Nephron (organoid): ENCODE data around the gene DLG5.

Experiments used
- H3K27ac Mint-ChIP-seq, 3 experiments: 2 replicates each; pipeline ENCODE4 v1.8.0; 2020; ENCODE audit warnings: mixed read lengths in 3 of 3, mild to moderate bottlenecking in 2 of 3, moderate library complexity in 1 of 3
- H3K27me3 Mint-ChIP-seq: 2 replicates; pipeline ENCODE4 v1.8.0; 2021; ENCODE audit warnings: low read depth, mild to moderate bottlenecking, moderate library complexity, mixed read lengths
- H3K36me3 Mint-ChIP-seq: 2 replicates; pipeline ENCODE4 v1.8.0; 2020; ENCODE audit warnings: low read depth, mixed read lengths
- H3K4me1 Mint-ChIP-seq: 2 replicates; pipeline ENCODE4 v1.8.0; 2020; ENCODE audit warnings: mixed read lengths
- H3K4me3 Mint-ChIP-seq, 3 experiments: 2 replicates each; pipeline ENCODE4 v1.8.0; 2020; ENCODE audit warnings: mild to moderate bottlenecking in 3 of 3, mixed read lengths in 3 of 3, moderate library complexity in 2 of 3
- H3K9me3 Mint-ChIP-seq: 2 replicates; pipeline ENCODE4 v1.8.0; 2020; ENCODE audit warnings: mixed read lengths
- TF ChIP-seq, protein P1 (sequence below), 3 experiments: fragments of 200-600 bp; sonication (generic); IDR thresholded peaks; one replicate each; pipeline ENCODE4 v1.5.0; 2021; ENCODE audit warnings: antibody characterized with exemption in 3 of 3; ENCODE audit not compliant: unreplicated experiment in 3 of 3

DLG5 gene

DNA sequence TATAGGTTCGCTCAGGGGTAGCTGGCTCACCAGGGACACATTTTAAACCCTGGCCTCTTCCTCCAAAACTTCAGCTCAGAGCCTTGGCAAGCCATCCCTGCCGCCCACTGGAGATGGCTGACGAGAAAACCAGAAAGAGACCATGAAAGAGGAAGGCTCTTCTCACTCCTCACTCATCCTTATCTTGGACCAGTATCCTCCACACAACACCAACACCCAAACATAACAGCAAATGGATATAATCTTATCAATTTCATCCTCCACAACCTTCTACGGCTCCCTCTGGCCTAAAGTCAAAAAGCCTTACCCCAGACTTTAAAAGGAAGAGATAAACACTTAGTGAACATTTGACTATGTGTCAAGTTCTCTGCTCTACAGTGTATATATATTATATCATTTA is 26.9 kb downstream of the DLG5 start:
- TF ChIP-seq, protein P1, sequence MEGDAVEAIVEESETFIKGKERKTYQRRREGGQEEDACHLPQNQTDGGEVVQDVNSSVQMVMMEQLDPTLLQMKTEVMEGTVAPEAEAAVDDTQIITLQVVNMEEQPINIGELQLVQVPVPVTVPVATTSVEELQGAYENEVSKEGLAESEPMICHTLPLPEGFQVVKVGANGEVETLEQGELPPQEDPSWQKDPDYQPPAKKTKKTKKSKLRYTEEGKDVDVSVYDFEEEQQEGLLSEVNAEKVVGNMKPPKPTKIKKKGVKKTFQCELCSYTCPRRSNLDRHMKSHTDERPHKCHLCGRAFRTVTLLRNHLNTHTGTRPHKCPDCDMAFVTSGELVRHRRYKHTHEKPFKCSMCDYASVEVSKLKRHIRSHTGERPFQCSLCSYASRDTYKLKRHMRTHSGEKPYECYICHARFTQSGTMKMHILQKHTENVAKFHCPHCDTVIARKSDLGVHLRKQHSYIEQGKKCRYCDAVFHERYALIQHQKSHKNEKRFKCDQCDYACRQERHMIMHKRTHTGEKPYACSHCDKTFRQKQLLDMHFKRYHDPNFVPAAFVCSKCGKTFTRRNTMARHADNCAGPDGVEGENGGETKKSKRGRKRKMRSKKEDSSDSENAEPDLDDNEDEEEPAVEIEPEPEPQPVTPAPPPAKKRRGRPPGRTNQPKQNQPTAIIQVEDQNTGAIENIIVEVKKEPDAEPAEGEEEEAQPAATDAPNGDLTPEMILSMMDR (IDR thresholded peaks at IDR 0.05; ENCODE audit: unreplicated experiment in 3 of 3): no peak
- H3K27me3 Mint-ChIP-seq: no peaks in the 10 kb centered on the region

DNA sequence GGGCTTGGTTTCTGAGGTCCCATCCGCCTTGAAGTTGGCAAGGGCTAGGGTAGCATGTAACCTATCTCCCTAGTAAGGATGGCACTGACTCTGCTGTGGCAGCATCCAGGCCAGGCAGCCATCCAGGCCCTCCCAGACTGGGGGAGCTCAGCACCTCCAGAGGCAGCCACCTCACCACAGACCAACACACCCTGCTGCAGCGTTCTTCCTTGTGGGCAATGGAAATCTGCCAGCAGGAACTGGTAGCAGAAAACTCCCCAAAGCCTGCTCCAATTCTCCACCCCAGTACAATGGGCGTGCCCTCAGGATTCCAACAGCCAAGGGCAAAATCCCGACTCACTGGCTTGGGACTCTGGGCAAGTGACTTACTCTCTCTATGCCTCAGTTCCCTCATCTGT is 27.5 kb downstream of the DLG5 start:
- no peaks in the 10 kb centered on the region for H3K9me3 Mint-ChIP-seq
- no peak overlapping the region for H3K4me3 Mint-ChIP-seq
- peaks cover 11% of the 10 kb centered on the region for H3K36me3 Mint-ChIP-seq
- peaks cover 20% of the 10 kb centered on the region for H3K4me1 Mint-ChIP-seq
- H3K27ac Mint-ChIP-seq: peak overlapping the region in 1 of 3 experiments; percentile 1
- TF ChIP-seq, protein P1 (IDR thresholded peaks at IDR 0.05; ENCODE audit: unreplicated experiment in 3 of 3): no peak
- no peaks in the 10 kb centered on the region for H3K27me3 Mint-ChIP-seq

More for the DNA sequence above, 26.9 kb downstream of the DLG5 start:
- no peaks in the 10 kb centered on the region for H3K9me3 Mint-ChIP-seq
- H3K4me3 Mint-ChIP-seq: no peak overlapping the region
- H3K4me1 Mint-ChIP-seq: peaks cover 20% of the 10 kb centered on the region
- H3K27ac Mint-ChIP-seq: peak overlapping the region in 1 of 3 experiments; percentile 1
- peaks cover 16% of the 10 kb centered on the region for H3K36me3 Mint-ChIP-seq

DNA sequence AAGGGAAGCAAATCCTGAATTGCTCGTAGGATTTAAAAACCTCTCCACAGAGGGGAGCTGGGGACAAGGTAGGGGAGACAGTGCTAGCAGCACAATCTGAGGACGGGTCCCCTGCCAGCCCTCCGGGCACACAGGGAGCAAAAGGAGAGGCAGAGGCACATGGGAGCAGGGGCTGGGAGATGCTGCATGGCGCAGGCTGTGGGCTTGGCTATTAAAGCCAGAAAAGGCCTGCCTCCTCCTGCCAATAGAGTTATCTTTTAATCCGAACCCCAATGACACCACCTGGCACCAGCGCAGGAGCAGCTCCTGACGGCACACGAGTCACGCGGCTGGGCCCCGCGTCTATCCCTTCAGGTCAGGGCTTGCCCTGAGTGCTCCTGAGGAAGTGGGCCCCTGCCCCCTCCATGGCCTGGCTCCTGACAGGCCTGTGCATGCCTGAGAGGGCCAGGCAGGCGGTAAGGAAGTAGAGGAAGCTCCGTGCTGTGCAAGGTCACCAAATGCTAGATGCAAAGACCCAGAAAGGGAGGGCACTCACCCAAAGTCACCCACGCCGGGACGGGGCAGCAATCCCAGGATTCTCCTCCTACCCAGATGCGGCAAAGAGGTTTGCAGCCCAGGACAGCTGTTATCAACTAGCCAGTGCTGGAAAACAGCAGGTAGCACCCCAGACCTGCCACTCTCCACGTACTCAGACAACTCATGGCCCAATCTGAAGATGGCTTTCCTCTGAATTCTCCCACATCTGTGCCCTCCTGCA is 28.1 kb downstream of the DLG5 start:
- H3K36me3 Mint-ChIP-seq: peaks cover 7% of the 10 kb centered on the region
- peak overlapping the region in 1 of 3 experiments; percentile 1 for H3K27ac Mint-ChIP-seq
- H3K4me1 Mint-ChIP-seq: peaks cover 20% of the 10 kb centered on the region
- no peaks in the 10 kb centered on the region for H3K9me3 Mint-ChIP-seq
- no peaks in the 10 kb centered on the region for H3K27me3 Mint-ChIP-seq
- TF ChIP-seq, protein P1 (IDR thresholded peaks at IDR 0.05; ENCODE audit: unreplicated experiment in 3 of 3): no peak
- no peak overlapping the region for H3K4me3 Mint-ChIP-seq

DNA sequence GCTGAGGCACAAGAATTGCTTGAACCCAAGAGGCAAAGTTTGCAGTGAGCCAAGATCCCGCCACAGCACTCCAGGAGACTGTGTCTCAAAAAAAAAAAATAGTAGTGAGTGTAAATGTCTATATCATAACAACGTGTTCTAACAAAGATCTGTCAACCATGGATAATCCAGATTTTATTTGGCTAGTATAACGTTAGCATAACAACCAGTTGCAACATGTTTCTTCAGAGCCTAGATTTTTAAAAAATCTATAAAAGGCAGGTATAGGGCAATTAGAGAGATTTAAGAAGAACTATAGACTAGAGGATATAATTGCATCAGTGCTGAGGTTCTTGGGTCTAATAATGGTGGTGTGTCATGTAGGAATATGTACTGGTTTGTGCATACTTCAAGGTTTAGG is 30.5 kb downstream of the DLG5 start:
- Mint-ChIP-seq H3K36me3 (no peaks in the 10 kb centered on the region), H3K4me3 (no peak overlapping the region), H3K27ac (peak overlapping the region; percentile 7 to 25 (median 19)), H3K9me3 (no peaks in the 10 kb centered on the region), H3K27me3 (no peaks in the 10 kb centered on the region), H3K4me1 (peaks cover 28% of the 10 kb centered on the region)
- TF ChIP-seq, protein P1 (IDR thresholded peaks at IDR 0.05; ENCODE audit: unreplicated experiment in 3 of 3): no peak

DNA sequence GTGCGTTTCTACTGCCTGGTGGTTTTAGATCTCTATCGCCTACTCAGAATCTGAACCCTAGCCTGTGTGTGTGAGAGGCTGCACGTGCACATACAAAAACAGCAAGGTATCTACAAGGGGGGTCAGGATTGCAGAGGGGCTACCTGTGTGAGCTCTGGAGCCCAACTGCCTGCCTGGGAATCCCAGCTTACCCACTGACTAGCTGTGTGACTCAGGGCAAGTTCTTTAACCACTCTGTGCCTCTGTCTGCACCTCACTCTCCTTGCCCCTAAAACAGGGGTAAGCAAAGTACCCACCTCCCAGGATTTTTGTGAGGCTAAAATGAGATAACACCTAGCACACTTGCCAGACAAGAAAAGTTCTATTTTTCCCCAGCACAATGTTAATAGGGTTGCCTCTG is 32.5 kb downstream of the DLG5 start:
- H3K27me3 Mint-ChIP-seq: no peaks in the 10 kb centered on the region
- peaks cover 3% of the 10 kb centered on the region for H3K36me3 Mint-ChIP-seq
- H3K27ac Mint-ChIP-seq: no peak overlapping the region
- no peaks in the 10 kb centered on the region for H3K9me3 Mint-ChIP-seq
- TF ChIP-seq, protein P1 (IDR thresholded peaks at IDR 0.05; ENCODE audit: unreplicated experiment in 3 of 3): no peak
- no peak overlapping the region for H3K4me3 Mint-ChIP-seq
- H3K4me1 Mint-ChIP-seq: peaks cover 31% of the 10 kb centered on the region

DNA sequence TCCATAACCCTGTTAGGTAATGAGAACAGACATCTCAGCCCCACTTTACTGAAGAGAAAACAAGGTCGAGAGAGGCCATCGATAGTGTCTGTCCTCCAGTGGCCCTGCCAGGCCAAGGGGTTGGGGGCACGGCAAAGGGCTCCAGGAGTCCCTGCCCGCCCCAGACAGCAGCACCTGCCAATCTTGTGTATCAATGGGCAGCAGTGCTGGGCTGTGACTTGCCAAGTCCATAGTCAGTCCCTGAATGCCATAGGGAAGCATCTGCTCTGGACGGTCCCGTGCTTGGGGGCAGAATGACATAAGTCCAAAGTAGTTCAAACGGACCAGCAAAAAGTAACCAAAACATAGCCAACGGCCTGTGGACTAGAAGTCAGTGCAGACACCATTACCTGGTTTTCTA is 33.2 kb downstream of the DLG5 start:
- H3K9me3 Mint-ChIP-seq: no peaks in the 10 kb centered on the region
- H3K27ac Mint-ChIP-seq: peak overlapping the region in 1 of 3 experiments; percentile 3
- no peaks in the 10 kb centered on the region for H3K27me3 Mint-ChIP-seq
- H3K4me1 Mint-ChIP-seq: peaks cover 33% of the 10 kb centered on the region
- H3K36me3 Mint-ChIP-seq: peaks cover 3% of the 10 kb centered on the region
- no peak overlapping the region for H3K4me3 Mint-ChIP-seq
- TF ChIP-seq, protein P1 (IDR thresholded peaks at IDR 0.05; ENCODE audit: unreplicated experiment in 3 of 3): no peak
